GM13976 (cell line): ENCODE measurements around the gene GPR87.

Experiments used
- DNase-seq: peaks from one replicate; pipeline ENCODE4 v3.0.0; 2012; ENCODE audit warnings: low spot score
- CTCF ChIP-seq: IDR thresholded peaks from 2 replicates; pipeline ENCODE4 v1.5.1; 2012; ENCODE audit warnings: borderline replicate concordance, mild to moderate bottlenecking; ENCODE audit not compliant: insufficient read depth; ENCODE audit errors: extremely low read depth, missing control alignments, control extremely low read depth
- in situ Hi-C: fragments of 300-500 bp; cut with MboI; formaldehyde crosslinking; loops from one replicate; pipeline ENCODE4 v1.12.0; 2022; ENCODE audit warnings: low sequenced_read_pairs, mixed read lengths, inconsistent platforms; ENCODE audit not compliant: unreplicated experiment

GPR87 gene

GRCh38 chr3:151305060-151305774, 11.4 kb downstream of the GPR87 start:
- TF ChIP-seq CTCF = no peak
- DNase-seq = no peak
- in situ Hi-C loops = no loop called here

GRCh38 chr3:151303751-151304150, 12.9 kb downstream of the GPR87 start:
- no peak for TF ChIP-seq CTCF
- DNase-seq = no peak
- in situ Hi-C loops = no loop called here

- TF ChIP-seq CTCF = no peak
- in situ Hi-C loops = no loop called here
- DNase-seq = no peak
Measured at GRCh38 chr3:151301787-151302186, 14.8 kb downstream of the GPR87 start.

GRCh38 chr3:151300539-151300938, 16.1 kb downstream of the GPR87 start:
- TF ChIP-seq CTCF = no peak
- in situ Hi-C loops = no loop called here
- DNase-seq = no peak

GRCh38 chr3:151299006-151299405, 17.6 kb downstream of the GPR87 start:
- no peak for TF ChIP-seq CTCF
- in situ Hi-C loops = no loop called here
- no peak for DNase-seq

GRCh38 chr3:151297429-151297828, 19.2 kb downstream of the GPR87 start:
- TF ChIP-seq CTCF = no peak
- DNase-seq = no peak
- in situ Hi-C loops = no loop called here
